Measurements from ENCODE around the gene UBXN7. TPM values are rescaled to one million over a fixed set of nuclear protein-coding genes. Genes with fewer than 3 reads are reported as not detected.
"Not testable (repeated sequence)": the region's sequence is repeated elsewhere in the genome, so short reads cannot be mapped to it uniquely, and the experiment has no call there.

UBXN7 gene
- polyA plus RNA-seq (2014; cell fraction: cytosol; rRNA removed), result 17.1 and 21.5 TPM in 2 replicates
- polyA plus RNA-seq (2014; cell fraction: nucleus; rRNA removed), result 11.7 and 19.1 TPM in 2 replicates

GRCh38 chr3:196432137-196432879 lies at the start of gene UBXN7:
Gene UBXN7 (minus strand): TSS chr3:196432427. CDS start chr3:196432399, 28 bp downstream.
- peak; percentile 96 for DNase-seq (ENCODE audit: low spot score)

- DNase-seq (ENCODE audit: low spot score), result no peak
Measured at GRCh38 chr3:196477678-196478077, 45.5 kb upstream of the UBXN7 start.

GRCh38 chr3:196472286-196472685 lies 40.1 kb upstream of the UBXN7 start:
- no peak for DNase-seq (ENCODE audit: low spot score)

- DNase-seq (ENCODE audit: low spot score), result no peak
Measured at GRCh38 chr3:196471551-196471950, 39.3 kb upstream of the UBXN7 start.

GRCh38 chr3:196470182-196470581 lies 38.0 kb upstream of the UBXN7 start:
- not testable (repeated sequence) for DNase-seq (ENCODE audit: low spot score)

- no peak for DNase-seq (ENCODE audit: low spot score)
Measured at GRCh38 chr3:196463804-196464203, 31.6 kb upstream of the UBXN7 start.

GRCh38 chr3:196463478-196463756 lies 31.2 kb upstream of the UBXN7 start:
- no peak for DNase-seq (ENCODE audit: low spot score)

GRCh38 chr3:196462680-196463477 lies 30.7 kb upstream of the UBXN7 start:
- not testable (repeated sequence) for DNase-seq (ENCODE audit: low spot score)

- no peak for DNase-seq (ENCODE audit: low spot score)
Measured at GRCh38 chr3:196458063-196458462, 25.8 kb upstream of the UBXN7 start.

GRCh38 chr3:196457470-196457869 lies 25.2 kb upstream of the UBXN7 start:
- DNase-seq (ENCODE audit: low spot score), result not testable (repeated sequence)

GRCh38 chr3:196454935-196455334 lies 22.7 kb upstream of the UBXN7 start:
- DNase-seq (ENCODE audit: low spot score), result no peak

- not testable (repeated sequence) for DNase-seq (ENCODE audit: low spot score)
Measured at GRCh38 chr3:196445391-196445790, 13.2 kb upstream of the UBXN7 start.

GRCh38 chr3:196444500-196444894 lies 12.3 kb upstream of the UBXN7 start:
- DNase-seq (ENCODE audit: low spot score), result no peak

GRCh38 chr3:196440696-196441095 lies 8.5 kb upstream of the UBXN7 start:
- no peak for DNase-seq (ENCODE audit: low spot score)

- DNase-seq (ENCODE audit: low spot score), result no peak
Measured at GRCh38 chr3:196440041-196440537, 7.9 kb upstream of the UBXN7 start.

GRCh38 chr3:196431181-196432136 lies 768 bp downstream of the UBXN7 start:
- DNase-seq (ENCODE audit: low spot score), result peak; percentile 44

GRCh38 chr3:196428041-196428440 lies 4.2 kb downstream of the UBXN7 start:
- DNase-seq (ENCODE audit: low spot score), result no peak

GRCh38 chr3:196424421-196424820 lies 7.8 kb downstream of the UBXN7 start:
- DNase-seq (ENCODE audit: low spot score), result not testable (repeated sequence)

- DNase-seq (ENCODE audit: low spot score), result peak; percentile 22
Measured at GRCh38 chr3:196423044-196423781, 9.0 kb downstream of the UBXN7 start.

- DNase-seq (ENCODE audit: low spot score), result not testable (repeated sequence)
Measured at GRCh38 chr3:196421668-196422067, 10.6 kb downstream of the UBXN7 start.

- DNase-seq (ENCODE audit: low spot score), result no peak
Measured at GRCh38 chr3:196419386-196419785, 12.8 kb downstream of the UBXN7 start.

Data from SK-N-DZ (cell line).